AG04450 (cell line): ENCODE data around the gene ENC1. TPM values are rescaled to one million over a fixed set of nuclear protein-coding genes. Genes with fewer than 3 reads are reported as not detected.

Source experiments
- CTCF ChIA-PET: fragments of 300-600, 350-600 bp; formaldehyde crosslinking; extraction: SDS; loops from one replicate; lab custom pipeline; 2022; ENCODE audit warnings: antibody characterized with exemption, inconsistent platforms; lab: Charles Lee
- POLR2A ChIA-PET: fragments of 350-600 bp; formaldehyde crosslinking; extraction: SDS; loops from one replicate; lab custom pipeline; 2021; ENCODE audit warnings: antibody characterized with exemption, inconsistent platforms; lab: Yijun Ruan, JAX
- DNase-seq: peaks from one replicate; pipeline ENCODE4 v3.0.0-alpha.2; 2011; ENCODE audit warnings: low read depth, low spot score
- H3K27ac ChIP-seq: one replicate; pipeline ENCODE4 v1.5.1; 2012; ENCODE audit warnings: low read depth, low read length, control low read depth
- H3K27me3 ChIP-seq: one replicate; pipeline ENCODE4 v1.6.0; 2012; ENCODE audit warnings: low read length; ENCODE audit not compliant: control insufficient read depth, insufficient read depth
- H3K4me3 ChIP-seq: 2 replicates; pipeline ENCODE4 v1.5.1; 2011; ENCODE audit warnings: mild to moderate bottlenecking, low read depth, low read length, control low read depth
- H3K9me3 ChIP-seq: 2 replicates; pipeline ENCODE4 v1.5.1; 2012; ENCODE audit warnings: low read length; ENCODE audit not compliant: control insufficient read depth, insufficient read depth
- polyA plus RNA-seq: library from polyadenylated mRNA; depleted of rRNA; stranded (reverse); fragments of >200 nt; gene quantifications from 2 replicates; pipeline ENCODE4 v1.2.3, GENCODE V29; 2011
- TF ChIP-seq, protein P1 (sequence below): IDR thresholded peaks from 2 replicates; pipeline ENCODE4 v1.5.1; 2011; ENCODE audit warnings: low read depth, low read length, control low read depth, inconsistent platforms

Gene ENC1
- polyA plus RNA-seq, 1 experiment, result 19.3 TPM

DNA sequence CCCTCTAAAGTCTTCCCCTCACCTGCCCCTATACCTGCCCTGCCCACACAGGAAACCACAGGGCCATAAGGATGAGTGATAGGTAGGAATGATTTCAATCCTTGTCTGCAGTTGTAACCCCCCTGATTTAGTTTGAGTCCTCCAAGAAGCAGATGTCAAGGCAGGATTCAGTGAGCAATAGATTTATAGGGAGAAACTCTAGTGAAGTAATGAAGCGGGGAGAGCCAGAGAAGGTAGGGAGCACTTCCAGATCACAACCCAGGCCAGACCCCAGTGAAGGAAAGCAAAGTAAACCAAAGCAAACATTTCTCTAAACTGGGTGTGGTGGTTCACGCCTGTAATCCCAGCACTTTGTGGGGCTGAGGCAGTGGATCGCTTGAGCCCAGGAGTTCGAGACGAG, 22.4 kb downstream of the ENC1 start:
- ChIA-PET CTCF (no interaction called here), POLR2A (no interaction called here)
- Histone ChIP-seq H3K27ac (no peak overlapping the region), H3K4me3 (no peak overlapping the region), H3K9me3 (no peaks in the 10 kb centered on the region), H3K27me3 (no peaks in the 10 kb centered on the region)
- TF ChIP-seq, protein P1, sequence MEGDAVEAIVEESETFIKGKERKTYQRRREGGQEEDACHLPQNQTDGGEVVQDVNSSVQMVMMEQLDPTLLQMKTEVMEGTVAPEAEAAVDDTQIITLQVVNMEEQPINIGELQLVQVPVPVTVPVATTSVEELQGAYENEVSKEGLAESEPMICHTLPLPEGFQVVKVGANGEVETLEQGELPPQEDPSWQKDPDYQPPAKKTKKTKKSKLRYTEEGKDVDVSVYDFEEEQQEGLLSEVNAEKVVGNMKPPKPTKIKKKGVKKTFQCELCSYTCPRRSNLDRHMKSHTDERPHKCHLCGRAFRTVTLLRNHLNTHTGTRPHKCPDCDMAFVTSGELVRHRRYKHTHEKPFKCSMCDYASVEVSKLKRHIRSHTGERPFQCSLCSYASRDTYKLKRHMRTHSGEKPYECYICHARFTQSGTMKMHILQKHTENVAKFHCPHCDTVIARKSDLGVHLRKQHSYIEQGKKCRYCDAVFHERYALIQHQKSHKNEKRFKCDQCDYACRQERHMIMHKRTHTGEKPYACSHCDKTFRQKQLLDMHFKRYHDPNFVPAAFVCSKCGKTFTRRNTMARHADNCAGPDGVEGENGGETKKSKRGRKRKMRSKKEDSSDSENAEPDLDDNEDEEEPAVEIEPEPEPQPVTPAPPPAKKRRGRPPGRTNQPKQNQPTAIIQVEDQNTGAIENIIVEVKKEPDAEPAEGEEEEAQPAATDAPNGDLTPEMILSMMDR, result no peak
- DNase-seq, result no peak

DNA sequence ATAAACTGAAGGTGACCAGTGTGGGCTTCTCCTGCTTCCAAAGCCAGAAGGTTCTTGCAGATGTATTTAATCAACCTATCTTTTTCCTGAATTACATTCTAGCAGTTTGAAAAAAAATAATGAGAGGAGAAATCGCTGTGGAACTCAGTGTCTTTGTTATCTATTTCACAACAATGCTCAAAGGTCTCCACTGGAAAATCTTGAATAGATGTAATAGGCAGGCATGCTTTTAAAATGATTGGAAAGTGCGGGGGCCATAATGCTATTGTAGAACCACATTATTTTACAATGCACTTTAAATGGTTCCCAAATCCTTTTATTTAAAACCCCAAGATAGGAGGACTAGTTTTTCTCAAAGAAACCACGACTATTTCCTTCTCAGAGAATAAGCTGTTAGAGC, 23.3 kb downstream of the ENC1 start:
- ChIA-PET POLR2A (no interaction called here), CTCF (no interaction called here)
- TF ChIP-seq, protein P1, result no peak
- Histone ChIP-seq H3K9me3 (no peaks in the 10 kb centered on the region), H3K27ac (no peak overlapping the region), H3K4me3 (no peak overlapping the region), H3K27me3 (no peaks in the 10 kb centered on the region)
- no peak for DNase-seq

DNA sequence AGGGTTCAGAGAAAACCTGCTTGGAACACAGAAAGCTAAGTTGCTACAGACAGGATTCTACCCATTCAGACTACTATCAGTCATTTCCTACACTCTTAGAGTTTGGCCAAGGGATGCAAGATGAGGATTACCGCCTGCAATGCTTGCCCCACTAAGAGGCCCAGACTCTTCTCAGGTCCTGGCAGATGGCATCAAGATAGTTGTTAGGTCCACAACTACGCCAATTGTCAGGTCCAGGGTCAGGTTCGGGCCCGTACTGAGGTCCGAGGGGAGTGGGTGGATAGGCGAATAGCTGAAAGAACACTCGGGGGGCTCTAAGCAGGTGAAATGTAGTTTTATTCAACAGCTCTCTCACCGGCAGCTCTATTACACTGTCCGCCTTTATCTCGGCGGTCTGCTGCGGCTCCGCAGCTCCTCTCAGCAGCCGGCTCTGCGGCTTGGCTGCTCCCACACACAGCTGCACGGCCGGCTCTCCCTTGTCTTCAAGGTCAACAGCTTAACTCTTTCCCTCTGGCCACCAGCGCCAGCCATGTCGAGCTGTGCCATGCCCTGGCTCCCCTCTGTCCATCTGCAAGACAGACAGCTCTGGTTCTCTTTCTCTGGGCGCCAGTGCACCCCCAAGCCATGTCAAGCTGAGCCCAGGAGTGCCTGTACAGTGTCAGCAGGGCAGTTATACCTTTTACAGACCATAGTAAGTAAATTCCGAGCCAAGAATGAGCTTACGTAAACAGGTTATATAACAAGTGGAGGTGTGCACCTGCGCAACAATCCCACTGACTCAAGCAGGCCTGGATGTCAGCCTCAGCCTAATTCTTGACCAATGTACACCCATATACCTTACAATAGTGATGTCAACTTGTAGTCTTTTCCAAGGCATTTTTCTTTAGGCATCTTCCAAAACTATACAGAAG, 24.0 kb downstream of the ENC1 start:
- no peak overlapping the region for H3K4me3 ChIP-seq
- TF ChIP-seq, protein P1, result no peak
- H3K27ac ChIP-seq, result no peak overlapping the region
- ChIA-PET CTCF (no interaction called here), POLR2A (no interaction called here)
- no peak for DNase-seq
- no peaks in the 10 kb centered on the region for H3K27me3 ChIP-seq
- H3K9me3 ChIP-seq, result no peaks in the 10 kb centered on the region

DNA sequence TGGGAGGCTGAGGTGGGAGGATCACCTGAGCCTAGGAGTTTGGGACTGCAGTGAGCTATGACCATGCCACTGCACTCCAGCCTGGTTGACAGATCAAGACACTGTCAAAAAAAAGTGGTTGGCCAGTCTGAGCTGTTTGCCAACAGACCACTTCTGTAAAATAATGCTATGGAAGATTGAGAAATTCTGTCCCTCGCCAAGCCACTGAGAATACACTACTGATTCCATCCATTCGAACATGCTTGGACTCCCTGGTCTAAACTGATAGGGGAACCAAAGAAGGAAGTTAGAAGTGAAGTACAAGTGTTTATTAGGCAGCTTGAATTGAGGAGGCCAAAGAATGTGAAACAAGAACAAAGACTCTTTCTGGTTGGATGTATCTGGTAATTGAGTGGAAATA, 27.2 kb downstream of the ENC1 start:
- ChIA-PET CTCF (no interaction called here), POLR2A (no interaction called here)
- DNase-seq, result no peak
- Histone ChIP-seq H3K27me3 (no peaks in the 10 kb centered on the region), H3K9me3 (no peaks in the 10 kb centered on the region), H3K4me3 (no peak overlapping the region), H3K27ac (no peak overlapping the region)
- TF ChIP-seq, protein P1, result no peak

DNA sequence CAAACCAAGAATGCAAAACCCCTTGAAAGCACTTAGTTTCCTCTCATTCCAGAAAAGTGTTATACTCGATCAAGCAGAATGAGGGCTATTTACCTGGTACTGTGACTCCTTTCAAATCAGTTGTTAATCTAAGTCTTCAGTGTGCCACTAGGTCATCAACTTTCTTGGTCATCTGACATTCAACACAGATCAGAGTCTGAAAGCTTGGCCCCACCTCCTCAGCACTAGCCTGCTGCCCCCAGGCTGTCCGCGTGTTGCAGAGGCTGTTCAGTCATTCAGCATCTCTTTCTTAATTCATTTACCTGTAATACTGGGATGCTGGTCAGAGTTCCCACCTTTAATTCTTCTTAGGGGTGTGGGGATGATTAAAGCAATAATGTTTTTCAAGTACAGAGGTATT, 28.5 kb downstream of the ENC1 start:
- Histone ChIP-seq H3K9me3 (no peaks in the 10 kb centered on the region), H3K27ac (no peak overlapping the region), H3K27me3 (no peaks in the 10 kb centered on the region), H3K4me3 (no peak overlapping the region)
- CTCF ChIA-PET, result no interaction called here
- POLR2A ChIA-PET, result no interaction called here
- DNase-seq, result no peak
- TF ChIP-seq, protein P1, result no peak
